ENCODE measurements around the gene ZPR1.
A peak's percentile ranks its signal among the peaks of the same experiment; 100 is the strongest.
"Not testable (repeated sequence)": the region's sequence is repeated elsewhere in the genome, so short reads cannot be mapped to it uniquely, and the experiment has no call there.

Gene ZPR1

GRCh38 chr11:116787786-116788486, at the start of gene ZPR1:
ZPR1 (minus strand) TSS chr11:116788023; CDS start chr11:116787990, 33 bp downstream.
- H3K4me3 ChIP-seq (ENCODE audit: low read depth, low read length) = peak within 1 kb of the TSS; percentile 77
- TF ChIP-seq CTCF (IDR thresholded peaks at IDR 0.05; ENCODE audit: insufficient read depth, low read length, missing control alignments) = no peak
- no peak for DNase-seq (ENCODE audit: low read depth, low spot score)
- CTCF ChIA-PET = interaction anchor here (0.7 to 12.3 kb wide), 13 partner anchors 8 to 440 kb away, joined by 3 to 472 read pairs (median 4); partner anchors contain the start of genes APOA1, PCSK7 and SIK3
- POLR2A ChIA-PET = interaction anchor here (1.1 to 1.6 kb wide), 4 partner anchors 11 to 310 kb away, joined by 3 to 8 read pairs (median 6); partner anchors contain the start of gene SIK3

- ChIA-PET CTCF (interaction anchor here (0.8 to 6.6 kb wide), 26 partner anchors 7 to 308 kb away, joined by 3 to 120 read pairs (median 5); partner anchors contain the start of genes APOA4, APOA5, PAFAH1B2 and SIK3), POLR2A (interaction anchor here (1.0 kb wide), 1 partner anchor 49 kb away, joined by 8 read pairs; the partner anchor contains the start of gene ZPR1)
- no peak overlapping the region for H3K4me3 ChIP-seq (ENCODE audit: low read depth, low read length)
- TF ChIP-seq CTCF (IDR thresholded peaks at IDR 0.05; ENCODE audit: insufficient read depth, low read length, missing control alignments) = no peak
- DNase-seq (ENCODE audit: low read depth, low spot score) = no peak
Measured at GRCh38 chr11:116836632-116836991, 48.8 kb upstream of the ZPR1 start.

- peak overlapping the region; percentile 45 for H3K4me3 ChIP-seq (ENCODE audit: low read depth, low read length)
- DNase-seq (ENCODE audit: low read depth, low spot score) = peak; percentile 55
- CTCF ChIA-PET = interaction anchor here (0.7 to 6.6 kb wide), 36 partner anchors 8 to 391 kb away, joined by 3 to 120 read pairs (median 4); partner anchors contain the start of genes APOA4, APOA5, PAFAH1B2 and SIK3
Measured at GRCh38 chr11:116835791-116836631, 48.2 kb upstream of the ZPR1 start.

GRCh38 chr11:116835042-116835772, 47.4 kb upstream of the ZPR1 start:
- ChIA-PET CTCF (interaction anchor here (0.7 to 6.6 kb wide), 28 partner anchors 9 to 392 kb away, joined by 3 to 120 read pairs (median 5); partner anchors contain the start of genes APOA4, APOA5, PAFAH1B2 and SIK3), POLR2A (interaction anchor here (0.8 to 1.3 kb wide), 6 partner anchors 18 to 264 kb away, joined by 3 to 8 read pairs (median 4); partner anchors contain the start of genes APOA5 and ZPR1)
- DNase-seq (ENCODE audit: low read depth, low spot score) = no peak
- peak overlapping the region; percentile 45 for H3K4me3 ChIP-seq (ENCODE audit: low read depth, low read length)
- TF ChIP-seq CTCF (IDR thresholded peaks at IDR 0.05; ENCODE audit: insufficient read depth, low read length, missing control alignments) = no peak

More at GRCh38 chr11:116835791-116836631, 48.2 kb upstream of the ZPR1 start:
- TF ChIP-seq CTCF (IDR thresholded peaks at IDR 0.05; ENCODE audit: insufficient read depth, low read length, missing control alignments) = peak; percentile 72
- POLR2A ChIA-PET = interaction anchor here (0.8 to 1.3 kb wide), 6 partner anchors 18 to 263 kb away, joined by 3 to 8 read pairs (median 4); partner anchors contain the start of genes APOA5 and ZPR1

GRCh38 chr11:116834535-116835041, 46.8 kb upstream of the ZPR1 start:
- POLR2A ChIA-PET; H3K4me3 ChIP-seq (ENCODE audit: low read depth, low read length); DNase-seq (ENCODE audit: low read depth, low spot score): not testable (repeated sequence)
- CTCF ChIA-PET = interaction anchor here (1.3 to 6.6 kb wide), 7 partner anchors 12 to 393 kb away, joined by 3 to 120 read pairs (median 6); partner anchors contain the start of genes APOA4, APOA5 and ZPR1
